ENCODE measurements around the gene RPP40. TPM values are rescaled to one million over a fixed set of nuclear protein-coding genes. Genes with fewer than 3 reads are reported as not detected.

Gene RPP40
- total RNA-seq, 1 experiment from 2014 or later = 25.9 TPM

DNA sequence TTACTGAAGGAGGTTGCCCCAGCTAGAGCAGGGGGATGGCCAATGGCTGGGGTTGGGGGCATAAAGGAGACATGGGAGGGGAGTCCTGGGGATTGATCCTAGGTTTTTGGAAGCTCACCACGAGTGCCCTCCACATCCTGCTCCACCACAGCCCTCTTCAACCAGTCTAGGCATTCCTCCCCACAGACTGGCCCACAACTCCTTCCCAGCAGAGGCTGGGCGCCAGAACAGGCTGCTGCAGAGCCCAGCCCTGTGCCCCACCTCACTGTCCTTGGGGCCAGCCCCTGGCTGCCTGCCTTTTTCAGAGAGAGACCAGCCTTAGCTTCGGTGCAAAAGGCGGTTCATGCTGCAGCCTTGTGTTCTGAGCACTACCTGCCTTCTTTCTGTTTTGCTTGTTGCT, 16.4 kb downstream of the RPP40 start:
- Histone ChIP-seq H3K27me3 (ENCODE audit: control insufficient read depth, insufficient read depth, low read length) (no peaks in the 10 kb centered on the region), H3K27ac (ENCODE audit: low read length) (no peak overlapping the region), H3K4me3 (ENCODE audit: low read depth in 2 of 2, low read length in 2 of 2) (no peak overlapping the region), H3K4me1 (ENCODE audit: control insufficient read depth, insufficient read depth, low read length) (no peaks in the 10 kb centered on the region), H3K9me3 (ENCODE audit: control insufficient read depth, insufficient read depth, low read depth, low read length) (no peaks in the 10 kb centered on the region), H3K36me3 (ENCODE audit: control insufficient read depth, insufficient read depth, low read length) (no peaks in the 10 kb centered on the region)
- ChIA-PET POLR2A (no interaction called here), CTCF (no interaction called here)
- no peak for TF ChIP-seq SIN3A (IDR thresholded peaks at IDR 0.05; ENCODE audit: borderline replicate concordance, insufficient read depth, low read depth, low read length)
- TF ChIP-seq, protein P1, sequence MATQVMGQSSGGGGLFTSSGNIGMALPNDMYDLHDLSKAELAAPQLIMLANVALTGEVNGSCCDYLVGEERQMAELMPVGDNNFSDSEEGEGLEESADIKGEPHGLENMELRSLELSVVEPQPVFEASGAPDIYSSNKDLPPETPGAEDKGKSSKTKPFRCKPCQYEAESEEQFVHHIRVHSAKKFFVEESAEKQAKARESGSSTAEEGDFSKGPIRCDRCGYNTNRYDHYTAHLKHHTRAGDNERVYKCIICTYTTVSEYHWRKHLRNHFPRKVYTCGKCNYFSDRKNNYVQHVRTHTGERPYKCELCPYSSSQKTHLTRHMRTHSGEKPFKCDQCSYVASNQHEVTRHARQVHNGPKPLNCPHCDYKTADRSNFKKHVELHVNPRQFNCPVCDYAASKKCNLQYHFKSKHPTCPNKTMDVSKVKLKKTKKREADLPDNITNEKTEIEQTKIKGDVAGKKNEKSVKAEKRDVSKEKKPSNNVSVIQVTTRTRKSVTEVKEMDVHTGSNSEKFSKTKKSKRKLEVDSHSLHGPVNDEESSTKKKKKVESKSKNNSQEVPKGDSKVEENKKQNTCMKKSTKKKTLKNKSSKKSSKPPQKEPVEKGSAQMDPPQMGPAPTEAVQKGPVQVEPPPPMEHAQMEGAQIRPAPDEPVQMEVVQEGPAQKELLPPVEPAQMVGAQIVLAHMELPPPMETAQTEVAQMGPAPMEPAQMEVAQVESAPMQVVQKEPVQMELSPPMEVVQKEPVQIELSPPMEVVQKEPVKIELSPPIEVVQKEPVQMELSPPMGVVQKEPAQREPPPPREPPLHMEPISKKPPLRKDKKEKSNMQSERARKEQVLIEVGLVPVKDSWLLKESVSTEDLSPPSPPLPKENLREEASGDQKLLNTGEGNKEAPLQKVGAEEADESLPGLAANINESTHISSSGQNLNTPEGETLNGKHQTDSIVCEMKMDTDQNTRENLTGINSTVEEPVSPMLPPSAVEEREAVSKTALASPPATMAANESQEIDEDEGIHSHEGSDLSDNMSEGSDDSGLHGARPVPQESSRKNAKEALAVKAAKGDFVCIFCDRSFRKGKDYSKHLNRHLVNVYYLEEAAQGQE (IDR thresholded peaks at IDR 0.05; ENCODE audit: insufficient read depth in 1 of 2, low read depth in 2 of 2, low read length in 1 of 2) = no peak
- TF ChIP-seq TCF7L2 (IDR thresholded peaks at IDR 0.05; ENCODE audit: low read depth, low read length) = no peak
- TF ChIP-seq, protein P2, sequence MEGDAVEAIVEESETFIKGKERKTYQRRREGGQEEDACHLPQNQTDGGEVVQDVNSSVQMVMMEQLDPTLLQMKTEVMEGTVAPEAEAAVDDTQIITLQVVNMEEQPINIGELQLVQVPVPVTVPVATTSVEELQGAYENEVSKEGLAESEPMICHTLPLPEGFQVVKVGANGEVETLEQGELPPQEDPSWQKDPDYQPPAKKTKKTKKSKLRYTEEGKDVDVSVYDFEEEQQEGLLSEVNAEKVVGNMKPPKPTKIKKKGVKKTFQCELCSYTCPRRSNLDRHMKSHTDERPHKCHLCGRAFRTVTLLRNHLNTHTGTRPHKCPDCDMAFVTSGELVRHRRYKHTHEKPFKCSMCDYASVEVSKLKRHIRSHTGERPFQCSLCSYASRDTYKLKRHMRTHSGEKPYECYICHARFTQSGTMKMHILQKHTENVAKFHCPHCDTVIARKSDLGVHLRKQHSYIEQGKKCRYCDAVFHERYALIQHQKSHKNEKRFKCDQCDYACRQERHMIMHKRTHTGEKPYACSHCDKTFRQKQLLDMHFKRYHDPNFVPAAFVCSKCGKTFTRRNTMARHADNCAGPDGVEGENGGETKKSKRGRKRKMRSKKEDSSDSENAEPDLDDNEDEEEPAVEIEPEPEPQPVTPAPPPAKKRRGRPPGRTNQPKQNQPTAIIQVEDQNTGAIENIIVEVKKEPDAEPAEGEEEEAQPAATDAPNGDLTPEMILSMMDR (IDR thresholded peaks at IDR 0.05) = no peak
- TF ChIP-seq POLR2AphosphoS5 (IDR thresholded peaks at IDR 0.05; ENCODE audit: low read depth, low read length) = no peak
- intact Hi-C loops (cut with micrococcal nuclease; ENCODE audit: unreplicated experiment) (no loop called here), in situ Hi-C loops (cut with HindIII; ENCODE audit: low pct_unique_long_range_greater_than_20kb, low sequenced_read_pairs) (no loop called here)
- DNase-seq (ENCODE audit: low read depth, low spot score) = no peak
- no peak; the same call in 1 of the 2 replicates for ATAC-seq
- BruUV-seq (replicated peaks) = no TSS peak

DNA sequence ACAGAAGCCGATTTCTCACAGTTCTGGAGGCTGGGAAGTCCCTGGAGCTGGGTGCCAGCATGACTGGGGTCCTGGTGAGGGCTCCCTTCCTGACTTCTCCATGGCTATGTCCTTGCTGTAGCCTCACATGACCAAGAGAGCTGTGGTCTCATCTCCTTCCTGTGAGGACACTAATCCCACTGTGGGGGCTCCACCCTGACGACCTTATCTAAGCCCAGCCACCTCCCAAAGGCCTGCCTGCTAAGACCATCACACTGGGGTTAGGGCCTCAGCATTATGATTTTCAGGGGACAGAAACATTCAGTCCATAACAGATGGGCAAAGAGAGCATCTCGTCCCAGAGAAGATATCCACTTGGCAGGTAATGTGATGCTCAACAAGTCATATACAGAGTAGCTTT, 16.8 kb downstream of the RPP40 start:
- H3K27ac ChIP-seq (ENCODE audit: low read length) = no peak overlapping the region
- intact Hi-C loops (cut with micrococcal nuclease; ENCODE audit: unreplicated experiment) (no loop called here), in situ Hi-C loops (cut with HindIII; ENCODE audit: low pct_unique_long_range_greater_than_20kb, low sequenced_read_pairs) (no loop called here)
- H3K27me3 ChIP-seq (ENCODE audit: control insufficient read depth, insufficient read depth, low read length) = no peaks in the 10 kb centered on the region
- BruUV-seq (replicated peaks) = no TSS peak
- no peak for TF ChIP-seq SIN3A (IDR thresholded peaks at IDR 0.05; ENCODE audit: borderline replicate concordance, insufficient read depth, low read depth, low read length)
- no peak for TF ChIP-seq TCF7L2 (IDR thresholded peaks at IDR 0.05; ENCODE audit: low read depth, low read length)
- no peak for TF ChIP-seq POLR2AphosphoS5 (IDR thresholded peaks at IDR 0.05; ENCODE audit: low read depth, low read length)
- TF ChIP-seq, protein P2 (IDR thresholded peaks at IDR 0.05) = no peak
- TF ChIP-seq, protein P1 (IDR thresholded peaks at IDR 0.05; ENCODE audit: insufficient read depth in 1 of 2, low read depth in 2 of 2, low read length in 1 of 2) = no peak
- ATAC-seq (no peak), DNase-seq (ENCODE audit: low read depth, low spot score) (no peak)
- no peaks in the 10 kb centered on the region for H3K4me1 ChIP-seq (ENCODE audit: control insufficient read depth, insufficient read depth, low read length)
- H3K9me3 ChIP-seq (ENCODE audit: control insufficient read depth, insufficient read depth, low read depth, low read length) = no peaks in the 10 kb centered on the region
- H3K4me3 ChIP-seq (ENCODE audit: low read depth in 2 of 2, low read length in 2 of 2) = no peak overlapping the region
- ChIA-PET POLR2A (no interaction called here), CTCF (no interaction called here)
- H3K36me3 ChIP-seq (ENCODE audit: control insufficient read depth, insufficient read depth, low read length) = no peaks in the 10 kb centered on the region

Data from Panc1 (cell line).